ENCODE results near the gene OSBPL5. TPM values are rescaled to one million over a fixed set of nuclear protein-coding genes. Genes with fewer than 3 reads are reported as not detected.
"Not testable (repeated sequence)": the region's sequence is repeated elsewhere in the genome, so short reads cannot be mapped to it uniquely, and the experiment has no call there.

OSBPL5 gene
- total and polyA plus RNA-seq, 12 donors: 2.7 to 30.6 (median 20.7) TPM

DNA sequence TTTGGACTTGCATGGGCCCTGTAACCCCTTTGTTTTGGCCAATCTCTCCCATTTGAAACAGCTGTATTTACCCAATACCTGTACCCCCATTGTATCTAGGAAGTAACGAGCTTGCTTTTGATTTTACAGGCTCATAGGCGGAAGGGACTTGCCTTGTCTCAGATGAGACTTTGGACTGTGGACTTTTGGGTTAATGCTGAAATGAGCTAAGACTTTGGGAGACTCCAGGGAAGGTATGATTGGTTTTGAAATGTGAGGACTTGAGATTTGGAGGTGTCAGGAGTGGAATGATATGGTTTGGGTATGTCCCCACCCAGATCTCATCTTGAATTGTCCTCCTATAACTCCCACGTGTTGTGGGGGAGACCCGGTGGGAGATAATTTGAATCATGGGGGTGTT lies 101.7 kb downstream of the OSBPL5 start:
- WGBS, 4 donors: 83 to 90% (median 86%) methylated on average over 4 of the region's 4 CpGs

DNA sequence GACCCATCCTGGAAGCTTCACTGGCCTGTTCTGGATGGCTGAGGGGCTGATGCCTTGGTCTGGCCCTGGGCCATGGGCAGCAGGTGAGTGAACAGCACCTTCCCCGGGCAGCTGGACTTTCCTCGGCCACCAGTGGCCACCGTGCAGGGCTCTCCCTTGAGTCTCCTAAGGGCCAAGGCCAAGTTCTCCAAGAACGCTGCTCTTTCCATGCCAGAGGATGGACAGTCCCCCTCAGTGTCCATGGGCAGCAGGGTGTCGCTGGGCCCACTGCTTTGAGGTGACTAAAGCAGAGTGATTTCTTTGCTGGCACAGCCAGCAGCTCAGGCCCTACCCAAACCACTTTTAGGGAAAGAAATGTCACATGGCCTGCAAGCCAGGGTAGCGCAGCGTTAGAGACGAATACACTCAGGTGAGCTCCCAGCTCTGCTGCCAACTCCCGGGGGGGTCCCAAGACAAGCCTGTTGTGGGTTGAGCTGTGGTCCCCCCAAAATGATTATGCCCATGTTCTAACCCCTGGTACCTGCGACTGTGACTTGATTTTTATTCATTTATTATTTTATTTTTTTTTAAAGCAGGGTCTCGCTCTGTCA lies 104.6 kb downstream of the OSBPL5 start:
- WGBS, 4 donors: 82 to 88% (median 86%) methylated on average over 9 to 11 of the region's 11 CpGs
- peaks cover 0 to 12% of the 10 kb centered on the region in 2 donors for H3K4me1 ChIP-seq (replicated peaks in 1 of 2)

More for the DNA sequence above, 101.7 kb downstream of the OSBPL5 start:
- intact Hi-C loops (cut with DNase I); H3K9me3 ChIP-seq (replicated peaks in 1 of 3); H3K4me3 ChIP-seq; H3K27ac ChIP-seq; DNase-seq; H3K36me3 ChIP-seq (replicated peaks in 1 of 2); H3K27me3 ChIP-seq; H3K4me1 ChIP-seq (replicated peaks in 1 of 2): not testable (repeated sequence)

DNA sequence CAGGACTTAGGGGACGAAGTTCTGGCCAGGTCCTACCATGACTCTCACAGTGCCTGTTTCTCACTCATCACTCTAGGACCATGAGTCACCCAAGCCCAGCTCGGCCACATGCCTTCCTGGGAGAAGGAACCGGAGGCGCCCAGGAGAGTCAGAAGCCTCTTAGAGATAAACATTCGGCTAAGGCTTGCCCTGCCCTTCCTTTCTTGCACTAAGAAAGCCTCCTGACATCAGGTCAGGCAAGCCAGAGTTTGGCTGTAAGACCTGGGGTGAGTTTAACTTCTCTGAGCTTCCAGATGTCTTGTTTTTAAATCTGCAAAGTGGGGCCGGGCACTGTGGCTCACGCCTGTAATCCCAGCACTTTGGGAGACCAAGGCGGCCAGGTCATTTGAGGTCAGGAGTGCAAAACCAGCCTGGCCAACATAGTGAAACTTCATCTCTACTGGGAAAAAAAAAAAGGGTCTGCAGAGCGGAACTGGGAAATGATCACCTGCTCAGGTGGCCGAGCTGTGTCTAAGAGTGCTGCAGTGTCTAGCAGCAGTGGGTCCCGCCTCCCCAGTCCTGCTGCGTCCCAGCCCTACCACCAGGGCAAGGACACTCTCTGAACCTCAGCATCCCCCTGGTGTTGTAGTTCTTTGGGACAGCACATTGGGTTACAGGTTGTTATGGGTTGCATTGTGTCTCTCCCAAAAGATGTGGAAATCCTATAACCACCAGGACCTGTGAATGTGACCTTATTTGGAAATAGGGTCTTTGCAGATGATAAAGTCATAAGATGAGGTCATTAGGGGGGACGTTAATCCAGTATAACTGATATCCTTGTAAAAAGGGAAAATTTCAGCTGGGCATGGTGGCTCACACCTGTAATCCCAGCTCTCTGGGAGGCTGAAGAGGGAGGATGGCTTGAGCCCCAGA lies 106.1 kb downstream of the OSBPL5 start:
- no peak for DNase-seq
- intact Hi-C loops (cut with DNase I): no loop called here
- no peak overlapping the region for H3K27ac ChIP-seq
- WGBS, 4 donors: 82 to 88% (median 86%) methylated on average over 12 to 13 of the region's 13 CpGs
- TF ChIP-seq, protein P1, sequence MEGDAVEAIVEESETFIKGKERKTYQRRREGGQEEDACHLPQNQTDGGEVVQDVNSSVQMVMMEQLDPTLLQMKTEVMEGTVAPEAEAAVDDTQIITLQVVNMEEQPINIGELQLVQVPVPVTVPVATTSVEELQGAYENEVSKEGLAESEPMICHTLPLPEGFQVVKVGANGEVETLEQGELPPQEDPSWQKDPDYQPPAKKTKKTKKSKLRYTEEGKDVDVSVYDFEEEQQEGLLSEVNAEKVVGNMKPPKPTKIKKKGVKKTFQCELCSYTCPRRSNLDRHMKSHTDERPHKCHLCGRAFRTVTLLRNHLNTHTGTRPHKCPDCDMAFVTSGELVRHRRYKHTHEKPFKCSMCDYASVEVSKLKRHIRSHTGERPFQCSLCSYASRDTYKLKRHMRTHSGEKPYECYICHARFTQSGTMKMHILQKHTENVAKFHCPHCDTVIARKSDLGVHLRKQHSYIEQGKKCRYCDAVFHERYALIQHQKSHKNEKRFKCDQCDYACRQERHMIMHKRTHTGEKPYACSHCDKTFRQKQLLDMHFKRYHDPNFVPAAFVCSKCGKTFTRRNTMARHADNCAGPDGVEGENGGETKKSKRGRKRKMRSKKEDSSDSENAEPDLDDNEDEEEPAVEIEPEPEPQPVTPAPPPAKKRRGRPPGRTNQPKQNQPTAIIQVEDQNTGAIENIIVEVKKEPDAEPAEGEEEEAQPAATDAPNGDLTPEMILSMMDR (IDR thresholded peaks at IDR 0.05): no peak
- no peak for TF ChIP-seq POLR2A (IDR thresholded peaks at IDR 0.05)
- no peaks in the 10 kb centered on the region for H3K27me3 ChIP-seq
- no peaks in the 10 kb centered on the region for H3K36me3 ChIP-seq (replicated peaks in 1 of 2)
- no peak overlapping the region for H3K4me3 ChIP-seq
- H3K9me3 ChIP-seq (replicated peaks in 1 of 3): no peaks in the 10 kb centered on the region
- peaks cover 0 to 12% of the 10 kb centered on the region in 2 donors for H3K4me1 ChIP-seq (replicated peaks in 1 of 2)

More for the DNA sequence above, 104.6 kb downstream of the OSBPL5 start:
- H3K9me3 ChIP-seq (replicated peaks in 1 of 3): no peaks in the 10 kb centered on the region
- TF ChIP-seq, protein P1 (IDR thresholded peaks at IDR 0.05): no peak
- no peak for TF ChIP-seq POLR2A (IDR thresholded peaks at IDR 0.05)
- intact Hi-C loops (cut with DNase I): no loop called here
- no peak overlapping the region for H3K27ac ChIP-seq
- H3K27me3 ChIP-seq: no peaks in the 10 kb centered on the region
- no peaks in the 10 kb centered on the region for H3K36me3 ChIP-seq (replicated peaks in 1 of 2)
- H3K4me3 ChIP-seq: no peak overlapping the region
- DNase-seq: no peak

DNA sequence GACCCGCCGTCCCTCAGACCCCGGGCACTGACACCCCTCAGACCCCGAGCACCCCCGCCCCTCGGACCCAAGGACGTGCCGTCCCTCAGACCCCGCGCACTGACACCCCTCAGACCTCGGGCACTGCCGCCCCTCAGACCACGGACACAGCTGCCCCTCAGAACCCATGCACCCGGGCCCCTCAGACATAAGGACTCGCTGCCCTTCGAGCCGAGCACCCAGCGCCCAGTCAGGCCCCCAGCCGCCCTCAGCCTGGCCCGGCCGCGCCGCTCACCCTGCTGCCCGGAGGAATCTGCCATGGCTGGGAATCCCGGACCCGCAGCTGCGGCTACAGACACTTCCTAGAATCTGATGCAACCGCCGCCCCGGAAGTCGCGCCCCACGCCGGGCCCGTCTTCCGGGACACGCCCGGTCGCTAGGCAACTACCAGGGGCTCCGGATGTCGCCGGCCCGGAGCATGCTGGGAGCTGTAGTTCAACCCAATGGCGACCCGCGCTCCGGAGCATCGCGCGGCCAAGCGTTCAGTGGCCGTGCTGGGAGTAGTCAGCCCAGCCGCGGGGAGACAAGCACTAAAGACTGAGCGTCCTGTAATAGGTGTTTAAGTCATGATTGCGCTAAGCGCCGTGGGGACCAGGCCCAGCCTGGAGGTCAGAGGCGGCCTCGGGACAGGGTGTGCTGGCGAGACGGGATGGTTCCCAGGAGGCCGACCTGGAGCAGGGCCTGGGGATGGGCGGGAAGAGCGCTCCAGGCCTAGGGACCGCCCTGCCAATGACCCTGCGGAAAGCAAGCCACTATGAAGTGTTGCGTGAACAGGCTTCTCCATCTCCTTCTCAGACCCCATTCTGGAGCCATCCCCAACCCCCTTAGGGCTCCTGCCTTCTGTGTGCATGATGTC lies 107.8 kb downstream of the OSBPL5 start, which contains the start of gene CARS1:
Gene CARS1, minus strand, starts transcription at position 355 of the 895 bp plus-strand sequence. Its CDS starts 56 bp downstream, at position 299.
- Histone ChIP-seq H3K9me3 (replicated peaks in 1 of 3) (no peaks in the 10 kb centered on the region), H3K27me3 (no peaks in the 10 kb centered on the region), H3K27ac (peak within 1 kb of the TSS in 4 of 5 donors; percentile 33 to 85 (median 66)), H3K4me1 (replicated peaks in 1 of 2) (peaks cover 0 to 12% of the 10 kb centered on the region in 2 donors), H3K36me3 (replicated peaks in 1 of 2) (no peaks in the 10 kb centered on the region), H3K4me3 (peak within 1 kb of the TSS; percentile 11 to 97 (median 74))
- WGBS, 4 donors: 0 to 2% (median 1%) methylated on average over 10 to 68 of the region's 68 CpGs
- intact Hi-C loops (cut with DNase I): no loop called here
- TF ChIP-seq, protein P1 (IDR thresholded peaks at IDR 0.05): no peak
- TF ChIP-seq POLR2A (IDR thresholded peaks at IDR 0.05): peak; percentile 16 to 77
- peak; percentile 93 to 98 (median 96) for DNase-seq
